Activated naive CD4-positive, alpha-beta T cell treated with anti-CD3 and anti-CD28 coated beads for 36 hours (primary cell): ENCODE measurements around the gene SBSN. TPM values are rescaled to one million over a fixed set of nuclear protein-coding genes. Genes with fewer than 3 reads are reported as not detected.

ENCODE experiments used
- CTCF ChIA-PET: fragments of 350-600 bp; sonication (Branson Sonifier 250); formaldehyde crosslinking; loops from one replicate; lab custom pipeline; 2021; ENCODE audit warnings: antibody characterized with exemption; lab: Charles Lee
- DNase-seq: peaks from one replicate; pipeline ENCODE4 v3.0.0-alpha.2; 2020
- H3K27ac Mint-ChIP-seq: one replicate; pipeline ENCODE4 v1.8.0; 2021; ENCODE audit warnings: mild to moderate bottlenecking, mixed read lengths
- H3K27me3 Mint-ChIP-seq: one replicate; pipeline ENCODE4 v1.8.0; 2021; ENCODE audit warnings: low read depth, mixed read lengths
- H3K36me3 Mint-ChIP-seq: one replicate; pipeline ENCODE4 v1.8.0; 2021; ENCODE audit warnings: low read depth, mixed read lengths
- H3K4me1 Mint-ChIP-seq: one replicate; pipeline ENCODE4 v1.8.0; 2021; ENCODE audit warnings: low read depth, mixed read lengths
- H3K4me3 Mint-ChIP-seq: one replicate; pipeline ENCODE4 v1.8.0; 2021; ENCODE audit warnings: mild to moderate bottlenecking, moderate library complexity, mixed read lengths
- H3K9me3 Mint-ChIP-seq: one replicate; pipeline ENCODE4 v1.8.0; 2021; ENCODE audit warnings: mixed read lengths
- intact Hi-C: fragments of 100-400 bp; cut with micrococcal nuclease; formaldehyde crosslinking; loops from one replicate; pipeline ENCODE4 v1.15.1; 2023
- total RNA-seq, 2 experiments: library from RNA; stranded (reverse); gene quantifications; one replicate each; pipeline ENCODE4 v1.2.3, GENCODE V29; 2021

Gene SBSN
- total RNA-seq, 2 experiments from 2014 or later, result not detected

DNA sequence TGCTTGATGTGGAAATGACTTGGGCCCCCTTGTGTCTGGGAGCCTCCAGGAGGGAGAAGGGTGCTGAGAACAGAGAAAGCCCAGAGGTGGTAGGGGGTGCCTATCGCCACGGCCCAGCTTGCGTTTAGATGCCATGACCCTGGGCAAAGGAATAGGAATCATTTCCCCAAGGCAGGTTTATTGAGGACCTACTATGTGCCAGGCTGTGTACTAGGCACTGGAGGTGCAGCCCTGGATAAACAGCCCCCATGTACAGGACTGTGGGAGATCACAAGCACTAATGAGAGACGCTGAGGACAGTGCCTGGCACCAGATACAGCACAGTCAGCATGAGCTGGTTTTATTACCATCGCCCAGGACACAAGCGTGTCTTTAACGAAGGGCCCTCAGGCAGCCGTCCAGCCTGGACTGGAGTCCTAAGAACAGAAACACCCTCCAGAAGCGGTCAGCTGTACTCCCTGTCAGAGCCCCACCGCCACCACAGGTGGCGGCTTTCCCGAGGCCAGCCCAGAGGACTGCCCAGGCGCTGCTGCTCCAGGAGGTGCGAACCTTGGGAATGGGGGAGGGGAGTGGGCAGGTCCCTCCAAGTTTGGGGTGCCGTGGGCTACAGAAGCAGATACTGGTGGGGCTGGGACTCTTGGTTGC lies 21.9 kb upstream of the SBSN start:
- Mint-ChIP-seq H3K36me3 (peaks cover 16% of the 10 kb centered on the region), H3K4me3 (no peak overlapping the region), H3K4me1 (peaks cover 25% of the 10 kb centered on the region), H3K27ac (no peak overlapping the region), H3K9me3 (no peaks in the 10 kb centered on the region), H3K27me3 (no peaks in the 10 kb centered on the region)
- DNase-seq, result no peak
- intact Hi-C loops, result loop anchor here (1.0 to 5.0 kb wide), 6 partner anchors 42 to 352 kb away; partner anchors contain the start of genes ETV2, HCST and NFKBID
- CTCF ChIA-PET, result interaction anchor here (1.3 to 3.0 kb wide), 4 partner anchors 13 to 98 kb away, joined by 3 to 26 read pairs (median 12); partner anchors contain the start of genes ATP4A and COX6B1

DNA sequence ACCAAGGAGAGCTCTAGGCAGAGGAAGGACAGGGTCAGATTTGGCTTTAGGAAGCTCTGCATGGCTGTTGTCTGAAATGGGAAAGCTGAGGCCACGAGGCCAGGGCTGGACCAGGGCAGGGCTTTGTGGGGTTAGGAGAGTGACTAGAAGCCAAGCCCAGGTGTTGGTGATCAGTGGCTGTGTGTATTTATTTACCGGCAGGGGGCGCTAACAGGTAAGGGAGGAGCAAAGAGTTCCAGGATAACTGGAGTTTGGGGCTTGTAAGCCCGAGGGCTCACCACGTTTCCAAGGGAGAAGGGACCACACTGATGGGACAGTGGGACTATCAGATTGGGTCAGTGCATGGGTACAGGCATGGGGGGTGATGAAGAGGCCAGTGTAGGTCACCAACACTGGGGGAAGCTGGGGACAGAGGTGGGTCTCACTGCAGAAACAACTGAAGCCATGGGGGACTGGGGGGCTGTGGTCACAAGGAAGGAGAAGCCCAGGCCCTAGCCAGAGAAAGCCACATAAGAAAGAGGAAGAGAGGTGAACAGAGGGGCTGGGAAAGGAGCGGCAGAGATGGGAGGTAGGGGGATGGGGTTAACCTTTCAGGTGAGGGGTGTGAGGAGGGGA lies 21.2 kb upstream of the SBSN start:
- Mint-ChIP-seq H3K9me3 (no peaks in the 10 kb centered on the region), H3K36me3 (peaks cover 20% of the 10 kb centered on the region), H3K4me3 (no peak overlapping the region), H3K27me3 (no peaks in the 10 kb centered on the region), H3K4me1 (peaks cover 31% of the 10 kb centered on the region), H3K27ac (no peak overlapping the region)
- intact Hi-C loops, result loop anchor here (1.0 to 5.0 kb wide), 6 partner anchors 43 to 353 kb away; partner anchors contain the start of genes ETV2, HCST and NFKBID
- peak; percentile 72 for DNase-seq
- CTCF ChIA-PET, result interaction anchor here (0.6 to 3.0 kb wide), 16 partner anchors 8 to 425 kb away, joined by 3 to 26 read pairs (median 4); partner anchors contain the start of genes ATP4A, COX6B1, HAUS5 and HSPB6

DNA sequence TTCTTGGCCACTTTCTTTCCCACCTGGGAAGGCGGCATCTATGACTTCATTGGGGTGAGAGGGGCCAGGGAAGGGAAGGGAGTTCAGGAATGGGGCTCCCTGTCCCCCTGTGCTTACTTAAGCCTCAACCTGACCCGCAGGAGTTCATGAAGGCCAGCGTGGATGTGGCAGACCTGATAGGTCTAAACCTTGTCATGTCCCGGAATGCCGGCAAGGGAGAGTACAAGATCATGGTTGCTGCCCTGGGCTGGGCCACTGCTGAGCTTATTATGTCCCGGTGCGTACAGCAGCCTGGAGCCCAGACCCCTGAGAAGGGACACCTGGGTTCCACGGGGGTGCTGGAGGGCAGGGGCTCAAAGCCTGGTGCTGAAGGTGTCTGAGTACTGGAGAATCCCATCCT lies 18.4 kb upstream of the SBSN start:
- H3K36me3 Mint-ChIP-seq, result peaks cover 20% of the 10 kb centered on the region
- no peaks in the 10 kb centered on the region for H3K27me3 Mint-ChIP-seq
- H3K4me3 Mint-ChIP-seq, result peak overlapping the region; percentile 87
- intact Hi-C loops, result loop anchor here (1.0 to 5.0 kb wide), 7 partner anchors 36 to 356 kb away; partner anchors contain the start of genes ETV2, FFAR1, HCST and NFKBID
- H3K9me3 Mint-ChIP-seq, result no peaks in the 10 kb centered on the region
- CTCF ChIA-PET, result interaction anchor here (0.5 kb wide), 1 partner anchor 44 kb away, joined by 4 read pairs; no protein-coding TSS in a partner anchor
- DNase-seq, result no peak
- peaks cover 38% of the 10 kb centered on the region for H3K4me1 Mint-ChIP-seq
- peak overlapping the region; percentile 90 for H3K27ac Mint-ChIP-seq

DNA sequence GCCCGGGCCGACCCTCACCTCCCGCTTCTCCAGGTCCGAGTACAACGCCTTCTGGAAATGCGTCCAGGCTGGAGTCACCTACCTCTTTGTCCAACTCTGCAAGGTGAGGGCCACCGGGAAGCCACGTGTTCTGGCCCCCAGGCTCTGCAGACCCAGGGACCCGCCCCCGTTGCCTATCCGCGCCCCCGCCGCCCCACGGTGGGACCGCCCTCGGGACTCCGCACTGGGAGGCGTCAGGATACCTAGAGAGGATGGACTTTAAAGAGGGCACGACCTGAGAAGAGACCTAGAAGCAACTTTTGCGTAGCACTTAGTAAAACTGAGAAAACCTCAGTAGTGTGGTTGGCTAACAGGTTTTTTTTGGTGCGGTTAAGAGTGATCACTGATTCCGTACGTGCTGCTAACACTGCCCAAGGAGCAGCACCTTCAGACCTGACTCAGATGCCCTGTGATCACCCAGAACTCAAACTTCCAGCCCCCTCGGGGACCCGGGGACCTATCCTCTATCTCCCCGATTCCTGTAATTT lies 17.8 kb upstream of the SBSN start:
- Mint-ChIP-seq H3K4me3 (peak overlapping the region; percentile 87), H3K9me3 (no peaks in the 10 kb centered on the region), H3K4me1 (peaks cover 38% of the 10 kb centered on the region), H3K36me3 (peaks cover 20% of the 10 kb centered on the region), H3K27me3 (no peaks in the 10 kb centered on the region), H3K27ac (peak overlapping the region; percentile 90)
- intact Hi-C loops, result loop anchor here (1.0 to 5.0 kb wide), 9 partner anchors 36 to 356 kb away; partner anchors contain the start of genes ETV2, FFAR1, HAUS5 and HCST
- CTCF ChIA-PET, result interaction anchor here (0.5 kb wide), 1 partner anchor 45 kb away, joined by 4 read pairs; no protein-coding TSS in a partner anchor
- peak; percentile 76 for DNase-seq

DNA sequence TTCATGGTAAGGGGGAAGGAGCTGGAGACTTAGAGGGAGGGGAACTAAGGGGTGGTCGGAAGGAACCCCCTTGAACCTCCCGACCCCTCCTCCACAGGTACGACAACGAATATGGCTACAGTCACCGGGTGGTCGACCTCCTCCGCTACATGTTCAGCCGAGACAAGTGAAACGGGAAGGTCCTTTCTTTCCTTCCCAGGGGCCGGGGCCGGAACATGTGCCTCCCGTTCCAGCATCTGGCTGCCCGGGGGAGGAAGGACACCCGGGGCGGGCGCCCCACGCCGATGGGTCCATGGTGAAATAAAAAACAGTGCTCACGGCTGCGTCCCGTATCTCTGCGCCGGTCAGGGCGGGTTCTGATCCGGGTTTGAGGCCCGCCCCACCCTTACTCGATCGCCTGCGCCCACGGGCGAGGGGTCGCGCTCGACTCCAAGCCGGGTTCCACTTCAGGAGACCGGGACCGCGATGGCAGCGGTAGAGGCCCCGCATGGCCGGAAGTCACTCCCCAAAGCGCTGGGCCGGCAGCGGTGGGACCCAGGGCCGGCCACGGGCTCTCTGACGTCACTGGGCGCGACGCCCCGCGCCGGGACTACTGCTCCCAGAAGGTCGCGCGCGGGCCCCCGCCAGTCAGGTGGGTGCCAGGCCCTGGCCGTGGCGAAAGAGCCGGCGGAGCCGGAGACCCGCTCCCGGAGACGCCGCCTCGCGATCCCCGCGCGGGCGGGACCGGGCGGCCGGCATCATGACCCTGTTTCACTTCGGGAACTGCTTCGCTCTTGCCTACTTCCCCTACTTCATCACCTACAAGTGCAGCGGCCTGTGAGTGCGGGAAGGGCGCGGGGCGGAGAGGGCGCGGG lies 17.1 kb upstream of the SBSN start, which contains the start of gene TMEM147:
Gene TMEM147 (plus strand): TSS at position 626 of the 854 bp plus-strand sequence. CDS start 114 bp downstream, at position 740.
- H3K27ac Mint-ChIP-seq, result peak within 1 kb of the TSS; percentile 90
- peak; percentile 85 for DNase-seq
- H3K9me3 Mint-ChIP-seq, result no peaks in the 10 kb centered on the region
- intact Hi-C loops, result loop anchor here (1.0 to 5.0 kb wide), 6 partner anchors 67 to 357 kb away; partner anchors contain the start of genes ETV2, HAUS5, HCST and NFKBID
- no peaks in the 10 kb centered on the region for H3K27me3 Mint-ChIP-seq
- H3K4me1 Mint-ChIP-seq, result peaks cover 38% of the 10 kb centered on the region
- peaks cover 15% of the 10 kb centered on the region for H3K36me3 Mint-ChIP-seq
- peak within 1 kb of the TSS; percentile 87 for H3K4me3 Mint-ChIP-seq
- CTCF ChIA-PET, result interaction anchor here (1.2 kb wide), 1 partner anchor 34 kb away, joined by 3 read pairs; no protein-coding TSS in a partner anchor

DNA sequence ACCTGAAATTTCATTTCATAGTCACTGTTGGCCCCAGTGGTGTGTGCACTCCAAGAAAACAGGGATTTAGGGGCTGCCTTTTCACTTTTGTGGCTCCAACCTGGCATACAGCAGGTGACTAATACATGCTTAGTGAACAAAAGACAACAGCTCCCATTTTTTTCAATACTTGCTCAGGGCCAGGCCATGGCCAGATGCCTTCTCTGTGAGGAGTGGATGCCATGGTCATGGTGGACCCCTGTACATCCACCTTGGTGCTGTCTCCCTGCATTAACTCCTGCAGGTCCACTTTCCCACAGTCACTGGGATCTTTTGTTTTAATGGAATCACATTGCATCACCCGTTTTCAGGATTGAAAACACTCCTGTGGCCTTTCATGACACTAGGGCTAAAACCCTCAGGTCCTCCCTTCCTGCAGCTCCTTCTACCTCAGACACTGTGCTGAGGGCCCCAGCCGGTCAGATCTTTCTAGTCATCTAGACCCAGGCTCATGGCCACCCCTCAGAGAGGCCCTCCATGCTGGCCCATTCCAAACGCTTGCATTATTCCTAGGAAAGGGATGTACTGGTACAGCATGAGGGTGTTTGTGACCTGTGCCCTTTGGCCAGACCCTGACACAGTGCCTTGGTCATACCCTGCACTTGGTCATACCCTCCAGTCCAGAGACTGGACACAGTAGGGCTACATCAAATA lies 16.1 kb upstream of the SBSN start:
- Mint-ChIP-seq H3K27ac (peak overlapping the region; percentile 68), H3K36me3 (peaks cover 13% of the 10 kb centered on the region), H3K4me1 (peaks cover 37% of the 10 kb centered on the region), H3K9me3 (no peaks in the 10 kb centered on the region), H3K4me3 (peak overlapping the region; percentile 87), H3K27me3 (no peaks in the 10 kb centered on the region)
- intact Hi-C loops, result no loop called here
- DNase-seq, result no peak
- CTCF ChIA-PET, result interaction anchor here (1.2 kb wide), 1 partner anchor 34 kb away, joined by 3 read pairs; no protein-coding TSS in a partner anchor

DNA sequence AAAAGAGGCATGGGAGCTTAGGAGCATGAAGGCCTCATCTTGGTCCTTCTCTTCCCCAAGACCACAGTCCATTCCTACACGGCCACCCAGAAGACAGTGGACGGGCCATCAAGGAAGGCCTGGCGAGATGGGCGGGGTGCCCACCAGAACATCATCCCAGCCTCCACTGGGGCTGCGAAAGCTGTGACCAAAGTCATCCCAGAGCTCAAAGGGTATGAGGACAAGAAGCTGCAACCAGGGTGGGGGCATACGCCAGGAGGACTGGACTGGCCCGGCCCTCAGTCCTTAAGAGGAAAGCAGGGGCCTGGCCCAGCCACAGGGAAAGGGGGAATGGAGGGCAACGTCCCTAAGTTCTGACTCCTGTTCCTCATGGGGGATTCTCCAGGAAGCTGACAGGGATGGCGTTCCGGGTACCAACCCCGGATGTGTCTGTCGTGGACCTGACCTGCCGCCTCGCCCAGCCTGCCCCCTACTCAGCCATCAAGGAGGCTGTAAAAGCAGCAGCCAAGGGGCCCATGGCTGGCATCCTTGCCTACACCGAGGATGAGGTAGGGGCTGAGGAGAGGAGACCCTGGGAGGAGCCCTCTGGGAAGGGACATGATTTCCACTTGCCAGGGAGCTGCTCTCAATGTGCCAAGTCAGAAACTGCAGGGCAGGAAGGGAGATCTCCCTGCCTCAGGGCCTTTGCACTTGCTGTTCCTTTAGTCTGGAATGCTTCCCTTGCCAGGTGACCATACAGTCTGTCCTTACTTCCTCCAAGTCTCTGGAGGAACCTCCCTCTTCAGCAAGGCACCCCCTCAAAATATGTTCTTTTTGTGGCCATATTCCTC lies 15.4 kb upstream of the SBSN start:
- Mint-ChIP-seq H3K9me3 (no peaks in the 10 kb centered on the region), H3K36me3 (peaks cover 10% of the 10 kb centered on the region), H3K4me3 (no peak overlapping the region), H3K4me1 (peaks cover 31% of the 10 kb centered on the region), H3K27me3 (no peaks in the 10 kb centered on the region), H3K27ac (no peak overlapping the region)
- CTCF ChIA-PET, result no interaction called here
- no peak for DNase-seq
- intact Hi-C loops, result no loop called here

DNA sequence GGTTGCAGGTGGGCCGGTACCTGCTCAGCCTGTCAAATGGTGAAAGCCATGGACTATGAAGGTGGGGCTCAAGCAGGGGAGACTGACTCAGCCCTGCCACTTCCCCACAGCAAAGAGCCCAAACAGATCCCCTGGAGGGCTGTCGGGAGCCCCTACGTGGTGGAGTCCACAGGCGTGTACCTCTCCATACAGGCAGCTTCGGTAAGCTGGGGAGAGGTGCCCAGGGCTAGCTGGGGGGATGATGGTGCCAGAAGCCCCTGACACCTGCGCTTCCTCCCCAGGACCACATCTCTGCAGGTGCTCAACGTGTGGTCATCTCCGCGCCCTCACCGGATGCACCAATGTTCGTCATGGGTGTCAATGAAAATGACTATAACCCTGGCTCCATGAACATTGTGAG lies 14.1 kb upstream of the SBSN start:
- peaks cover 10% of the 10 kb centered on the region for H3K36me3 Mint-ChIP-seq
- no peaks in the 10 kb centered on the region for H3K27me3 Mint-ChIP-seq
- H3K27ac Mint-ChIP-seq, result no peak overlapping the region
- no peak overlapping the region for H3K4me3 Mint-ChIP-seq
- H3K4me1 Mint-ChIP-seq, result peaks cover 26% of the 10 kb centered on the region
- no peaks in the 10 kb centered on the region for H3K9me3 Mint-ChIP-seq
- intact Hi-C loops, result no loop called here
- no peak for DNase-seq
- CTCF ChIA-PET, result no interaction called here

DNA sequence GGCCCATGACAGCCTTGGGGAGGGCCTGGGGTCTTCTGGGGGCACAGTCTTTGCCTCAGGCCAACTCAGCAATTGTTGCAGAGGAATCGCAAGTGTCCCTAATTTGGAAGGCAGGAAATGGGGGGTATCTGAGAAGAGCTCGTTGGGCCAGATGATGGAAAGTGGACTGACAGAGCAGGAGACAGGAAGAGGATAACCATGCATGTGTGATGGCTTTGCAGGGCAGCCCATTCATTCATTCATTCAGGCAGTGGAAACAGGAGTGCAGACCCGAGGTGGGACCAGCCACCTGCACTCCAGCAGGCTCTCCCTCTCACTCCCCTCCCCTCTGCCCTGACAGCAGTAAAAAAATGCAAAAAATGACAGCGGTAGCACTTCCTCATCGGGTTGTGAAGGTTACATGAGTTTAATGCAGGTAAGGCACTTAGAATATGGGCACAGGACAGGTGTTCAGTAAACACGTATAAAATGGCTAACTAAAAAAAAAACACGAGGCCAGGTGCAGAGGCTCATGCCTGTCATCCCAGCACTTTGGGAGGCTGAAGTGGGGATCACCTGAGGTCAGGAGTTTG lies 12.3 kb upstream of the SBSN start:
- H3K36me3 Mint-ChIP-seq, result peaks cover 4% of the 10 kb centered on the region
- CTCF ChIA-PET, result no interaction called here
- H3K4me3 Mint-ChIP-seq, result no peak overlapping the region
- DNase-seq, result no peak
- no peaks in the 10 kb centered on the region for H3K27me3 Mint-ChIP-seq
- H3K9me3 Mint-ChIP-seq, result no peaks in the 10 kb centered on the region
- intact Hi-C loops, result no loop called here
- no peak overlapping the region for H3K27ac Mint-ChIP-seq
- H3K4me1 Mint-ChIP-seq, result peaks cover 13% of the 10 kb centered on the region

DNA sequence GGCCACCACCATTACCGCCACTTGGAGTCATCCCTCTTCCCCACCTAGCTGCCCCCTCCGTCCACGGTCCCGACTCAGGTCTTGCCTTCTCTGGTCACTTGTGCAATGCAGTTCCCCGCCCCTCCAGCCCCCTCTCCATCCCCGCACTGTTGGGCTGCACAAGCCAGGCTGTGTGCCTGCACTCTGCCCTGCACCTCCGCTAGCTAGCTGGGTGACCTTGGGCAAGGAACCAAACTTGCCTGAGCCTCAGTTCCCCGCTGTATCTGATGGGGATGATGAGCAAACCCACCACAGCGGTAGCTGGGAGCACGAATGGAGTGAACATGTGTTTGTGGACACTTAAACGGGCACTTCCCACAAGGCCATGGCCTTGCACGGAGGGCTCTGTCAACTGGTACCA lies 11.7 kb upstream of the SBSN start:
- Mint-ChIP-seq H3K36me3 (peaks cover 3% of the 10 kb centered on the region), H3K4me3 (no peak overlapping the region), H3K27ac (no peak overlapping the region), H3K9me3 (no peaks in the 10 kb centered on the region), H3K4me1 (peaks cover 13% of the 10 kb centered on the region), H3K27me3 (no peaks in the 10 kb centered on the region)
- DNase-seq, result no peak
- CTCF ChIA-PET, result no interaction called here
- intact Hi-C loops, result no loop called here
